Parathyroid adenoma (tissue), 2 donors: Measurements from ENCODE around the gene ROS1.

ENCODE experiments used
- H2AFZ ChIP-seq: fragments of 300-600 bp; sonication (generic); one replicate; pipeline ENCODE4 v1.7.0; 2017; ENCODE audit warnings: antibody characterized with exemption, mild to moderate bottlenecking
- H3K27ac ChIP-seq: fragments of 300-600 bp; sonication (generic); one replicate; pipeline ENCODE4 v1.7.0; 2017
- H3K27me3 ChIP-seq: fragments of 300-600 bp; sonication (generic); one replicate; pipeline ENCODE4 v1.7.0; 2017; ENCODE audit warnings: low read length; ENCODE audit not compliant: control insufficient read depth, insufficient read depth
- H3K36me3 ChIP-seq: fragments of 300-600 bp; sonication (generic); one replicate; pipeline ENCODE4 v1.7.0; 2017; ENCODE audit warnings: low read length; ENCODE audit not compliant: control insufficient read depth, insufficient read depth
- H3K4me1 ChIP-seq: fragments of 300-600 bp; sonication (generic); one replicate; pipeline ENCODE4 v1.7.0; 2017; ENCODE audit warnings: control low read depth
- H3K4me2 ChIP-seq: fragments of 300-600 bp; sonication (generic); one replicate; pipeline ENCODE4 v1.7.0; 2017; ENCODE audit warnings: low read length
- H3K4me3 ChIP-seq: fragments of 300-600 bp; sonication (generic); one replicate; pipeline ENCODE4 v1.7.0; 2017; ENCODE audit warnings: low read depth, low read length
- H3K79me2 ChIP-seq: fragments of 300-600 bp; sonication (generic); one replicate; pipeline ENCODE4 v1.7.0; 2017; ENCODE audit warnings: control low read depth
- H3K9ac ChIP-seq: fragments of 300-600 bp; sonication (generic); one replicate; pipeline ENCODE4 v1.7.0; 2017; ENCODE audit warnings: mild to moderate bottlenecking
- H3K9me3 ChIP-seq: fragments of 300-600 bp; sonication (generic); one replicate; pipeline ENCODE4 v1.7.0; 2017; ENCODE audit warnings: low read length; ENCODE audit not compliant: control insufficient read depth
- CTCF ChIP-seq: fragments of 300-600 bp; sonication (generic); IDR thresholded peaks from one replicate; pipeline ENCODE4 v1.7.0; 2017; ENCODE audit warnings: antibody characterized with exemption, mild to moderate bottlenecking
- donor health status: primary hyperparathyroidism.

The ROS1 gene

GRCh38 chr6:117276778-117277316 is 148.9 kb downstream of the ROS1 start:
- Histone ChIP-seq H3K4me2 (no peak overlapping the region), H3K27ac (no peak overlapping the region), H2AFZ (no peak overlapping the region), H3K79me2 (no peaks in the 10 kb centered on the region), H3K9ac (no peak overlapping the region), H3K4me1 (no peaks in the 10 kb centered on the region), H3K9me3 (no peaks in the 10 kb centered on the region), H3K4me3 (no peak overlapping the region), H3K36me3 (no peaks in the 10 kb centered on the region), H3K27me3 (no peaks in the 10 kb centered on the region)
- TF ChIP-seq CTCF, result no peak

GRCh38 chr6:117275711-117276110 is 150.0 kb downstream of the ROS1 start:
- no peak overlapping the region for H3K27ac ChIP-seq

GRCh38 chr6:117275205-117275604 is 150.5 kb downstream of the ROS1 start:
- Histone ChIP-seq H2AFZ (no peak overlapping the region), H3K9ac (no peak overlapping the region), H3K9me3 (no peaks in the 10 kb centered on the region), H3K4me2 (no peak overlapping the region), H3K36me3 (no peaks in the 10 kb centered on the region), H3K27ac (no peak overlapping the region), H3K27me3 (peaks cover 3% of the 10 kb centered on the region), H3K79me2 (no peaks in the 10 kb centered on the region), H3K4me1 (no peaks in the 10 kb centered on the region), H3K4me3 (no peak overlapping the region)
- no peak for TF ChIP-seq CTCF

More at GRCh38 chr6:117275711-117276110, 150.0 kb downstream of the ROS1 start:
- H2AFZ ChIP-seq, result no peak overlapping the region
- no peak overlapping the region for H3K9ac ChIP-seq
- no peak for TF ChIP-seq CTCF
- H3K79me2 ChIP-seq, result no peaks in the 10 kb centered on the region
- H3K9me3 ChIP-seq, result no peaks in the 10 kb centered on the region
- no peak overlapping the region for H3K4me3 ChIP-seq
- no peaks in the 10 kb centered on the region for H3K36me3 ChIP-seq
- no peaks in the 10 kb centered on the region for H3K27me3 ChIP-seq
- H3K4me1 ChIP-seq, result no peaks in the 10 kb centered on the region
- H3K4me2 ChIP-seq, result no peak overlapping the region

- peaks cover 5% of the 10 kb centered on the region for H3K27me3 ChIP-seq
- no peaks in the 10 kb centered on the region for H3K79me2 ChIP-seq
- TF ChIP-seq CTCF, result no peak
- no peak overlapping the region for H2AFZ ChIP-seq
- no peak overlapping the region for H3K4me3 ChIP-seq
- no peaks in the 10 kb centered on the region for H3K9me3 ChIP-seq
- H3K36me3 ChIP-seq, result no peaks in the 10 kb centered on the region
- H3K27ac ChIP-seq, result no peak overlapping the region
- no peak overlapping the region for H3K9ac ChIP-seq
- no peaks in the 10 kb centered on the region for H3K4me1 ChIP-seq
- H3K4me2 ChIP-seq, result no peak overlapping the region
These were observed 152.9 kb downstream of the ROS1 start for GRCh38 chr6:117272891-117273290.

GRCh38 chr6:117272032-117272866 is 153.5 kb downstream of the ROS1 start:
- H3K79me2 ChIP-seq, result no peaks in the 10 kb centered on the region
- H3K27ac ChIP-seq, result no peak overlapping the region
- no peak overlapping the region for H3K4me2 ChIP-seq
- no peak overlapping the region for H3K4me3 ChIP-seq
- no peak overlapping the region for H3K9ac ChIP-seq
- H3K36me3 ChIP-seq, result no peaks in the 10 kb centered on the region
- no peak overlapping the region for H2AFZ ChIP-seq
- no peak for TF ChIP-seq CTCF
- no peaks in the 10 kb centered on the region for H3K9me3 ChIP-seq
- peaks cover 5% of the 10 kb centered on the region for H3K27me3 ChIP-seq
- H3K4me1 ChIP-seq, result no peaks in the 10 kb centered on the region
